HepG2 (cell line): Measurements from ENCODE around the gene ZDHHC21. TPM values are rescaled to one million over a fixed set of nuclear protein-coding genes. Genes with fewer than 3 reads are reported as not detected.

Source experiments
- GFI1 ChIP-seq: sonication (generic); formaldehyde crosslinking; IDR thresholded peaks from 2 replicates; pipeline ENCODE4 v1.5.0; 2020; ENCODE audit warnings: missing genetic modification reagents, mild to moderate bottlenecking, borderline replicate concordance
- JUND ChIP-seq: sonication (generic); formaldehyde crosslinking; IDR thresholded peaks from 2 replicates; pipeline ENCODE4 v1.8.0; 2022; ENCODE audit warnings: mild to moderate bottlenecking, missing genetic modification reagents
- KDM3A ChIP-seq: IDR thresholded peaks from 2 replicates; pipeline ENCODE4 v1.6.1; 2018; ENCODE audit warnings: low read depth, missing compliant biosample characterization
- KLF11 ChIP-seq: IDR thresholded peaks from 2 replicates; pipeline ENCODE4 v1.6.1; 2016; ENCODE audit warnings: missing compliant biosample characterization
- MATR3 ChIP-seq: sonication (generic); formaldehyde crosslinking; IDR thresholded peaks from 2 replicates; pipeline ENCODE4 v1.4.0; 2020; ENCODE audit warnings: missing genetic modification reagents
- MYPOP ChIP-seq: sonication (generic); formaldehyde crosslinking; IDR thresholded peaks from 2 replicates; pipeline ENCODE4 v1.8.1; 2023; ENCODE audit warnings: mild to moderate bottlenecking, moderate library complexity, missing genetic modification reagents
- PHB2 ChIP-seq: fragments of 450-650 bp; IDR thresholded peaks from 2 replicates; pipeline ENCODE4 v1.6.1; 2018; ENCODE audit not compliant: partially characterized antibody
- RFX5 ChIP-seq: IDR thresholded peaks from 2 replicates; pipeline ENCODE4 v1.6.1; 2011; ENCODE audit warnings: low read depth, low read length, improper control_type of control experiment
- SIX4 ChIP-seq: sonication (generic); formaldehyde crosslinking; IDR thresholded peaks from 2 replicates; pipeline ENCODE4 v1.4.0; 2020; ENCODE audit warnings: missing genetic modification reagents
- TRIM24 ChIP-seq: sonication (generic); formaldehyde crosslinking; IDR thresholded peaks from 2 replicates; pipeline ENCODE4 v1.8.0; 2022; ENCODE audit warnings: mild to moderate bottlenecking, missing genetic modification reagents
- ZFP1 ChIP-seq: IDR thresholded peaks from 2 replicates; pipeline ENCODE4 v1.6.1; 2016
- ZFYVE20 ChIP-seq: sonication (generic); formaldehyde crosslinking; IDR thresholded peaks from 2 replicates; pipeline ENCODE4 v1.8.0; 2023; ENCODE audit warnings: low read depth, mild to moderate bottlenecking, moderate library complexity, missing genetic modification reagents, borderline replicate concordance
- ZNF121 ChIP-seq: sonication (generic); formaldehyde crosslinking; IDR thresholded peaks from 2 replicates; pipeline ENCODE4 v1.5.0; 2020; ENCODE audit warnings: mild to moderate bottlenecking, missing genetic modification reagents
- ZNF18 ChIP-seq: sonication (generic); formaldehyde crosslinking; IDR thresholded peaks from 2 replicates; pipeline ENCODE4 v1.8.0; 2022; ENCODE audit warnings: mild to moderate bottlenecking, missing genetic modification reagents; ENCODE audit not compliant: insufficient replicate concordance
- ZNF253 ChIP-seq: sonication (generic); formaldehyde crosslinking; IDR thresholded peaks from 2 replicates; pipeline ENCODE4 v1.8.0; 2022; ENCODE audit warnings: mild to moderate bottlenecking, missing genetic modification reagents, borderline replicate concordance
- ZNF256 ChIP-seq: sonication (generic); formaldehyde crosslinking; conservative IDR thresholded peaks from 2 replicates; pipeline ENCODE4 v1.4.0; 2020; ENCODE audit warnings: missing genetic modification reagents
- ZNF496 ChIP-seq: sonication (generic); formaldehyde crosslinking; IDR thresholded peaks from 2 replicates; pipeline ENCODE4 v1.8.1; 2023; ENCODE audit warnings: mild to moderate bottlenecking, moderate library complexity, missing genetic modification reagents; ENCODE audit not compliant: insufficient replicate concordance
- ZNF546 ChIP-seq: sonication (generic); formaldehyde crosslinking; conservative IDR thresholded peaks from 2 replicates; pipeline ENCODE4 v1.8.1; 2023; ENCODE audit warnings: mild to moderate bottlenecking, missing genetic modification reagents
- ZNF550 ChIP-seq: sonication (generic); formaldehyde crosslinking; IDR thresholded peaks from 2 replicates; pipeline ENCODE4 v1.4.0; 2020; ENCODE audit warnings: mild to moderate bottlenecking, missing genetic modification reagents, borderline replicate concordance
- ZNF567 ChIP-seq: sonication (generic); formaldehyde crosslinking; IDR thresholded peaks from 2 replicates; pipeline ENCODE4 v1.8.1; 2023; ENCODE audit warnings: mild to moderate bottlenecking, missing genetic modification reagents, borderline replicate concordance
- ZNF737 ChIP-seq: sonication (generic); formaldehyde crosslinking; IDR thresholded peaks from 2 replicates; pipeline ENCODE4 v1.5.0; 2020; ENCODE audit warnings: missing genetic modification reagents, mild to moderate bottlenecking, borderline replicate concordance
- ZNF777 ChIP-seq: sonication (generic); formaldehyde crosslinking; IDR thresholded peaks from 2 replicates; pipeline ENCODE4 v1.4.0; 2020; ENCODE audit warnings: missing genetic modification reagents
- ZNF780A ChIP-seq: sonication (generic); formaldehyde crosslinking; IDR thresholded peaks from 2 replicates; pipeline ENCODE4 v1.8.0; 2022; ENCODE audit warnings: mild to moderate bottlenecking, missing genetic modification reagents, moderate library complexity
- ZSCAN22 ChIP-seq: sonication (generic); formaldehyde crosslinking; IDR thresholded peaks from 2 replicates; pipeline ENCODE4 v1.4.0; 2020; ENCODE audit warnings: mild to moderate bottlenecking, missing genetic modification reagents
- polyA plus RNA-seq, 8 experiments: library from polyadenylated mRNA; depleted of rRNA in 3 of 8; stranded (reverse) in 7 of 8; unstranded in 1 of 8; fragments of >200 nt; fragmentation: Illumina TruSeq in 4 of 8; extraction: Trizol in 4 of 8; gene quantifications; 2 replicates each; pipeline versions ENCODE4 v1.2.1 to v1.2.3, GENCODE V29; 2011 to 2016; ENCODE audit warnings: low read depth in 4 of 8, missing spikeins in 1 of 8, mixed read lengths in 1 of 8; ENCODE audit not compliant: insufficient read depth in 1 of 8
- total RNA-seq, 5 experiments: library from RNA; depleted of rRNA; stranded (reverse); fragments of >200 nt; fragmentation: Illumina TruSeq; extraction: Trizol; gene quantifications; 2 replicates each; pipeline ENCODE4 v1.2.3, GENCODE V29; 2016; ENCODE audit warnings: low read depth in 1 of 5
- TF ChIP-seq, protein P1 (sequence below): sonication (generic); formaldehyde crosslinking; IDR thresholded peaks from 2 replicates; pipeline ENCODE4 v1.4.0; 2020; ENCODE audit warnings: missing genetic modification reagents
- TF ChIP-seq, protein P2 (sequence below): sonication (generic); formaldehyde crosslinking; IDR thresholded peaks from 2 replicates; pipeline ENCODE4 v1.4.0; 2020; ENCODE audit warnings: missing genetic modification reagents, borderline replicate concordance

ZDHHC21 gene
- total and polyA plus RNA-seq, 2 of the 13 experiments (the other 11 are each of a cell fraction or from before 2014, with no cell fraction given): 2.4 to 3.7 TPM

- TF ChIP-seq ZNF121 (CRISPR knock-in tag) (no peak), ZNF780A (CRISPR knock-in tag) (no peak), TRIM24 (no peak), ZNF18 (CRISPR knock-in tag) (peak; percentile 62), ZNF550 (CRISPR knock-in tag) (no peak), ZNF546 (CRISPR knock-in tag) (no peak), ZSCAN22 (CRISPR knock-in tag) (no peak), MATR3 (CRISPR knock-in tag) (no peak), ZNF777 (CRISPR knock-in tag) (peak; percentile 59; the same call in 1 of the 2 replicates), ZFYVE20 (CRISPR knock-in tag) (no peak), ZNF567 (CRISPR knock-in tag) (no peak), KDM3A (CRISPR knock-in tag) (no peak; the same call in 1 of the 2 replicates), ZNF496 (CRISPR knock-in tag) (no peak), ZNF737 (CRISPR knock-in tag) (no peak), ZFP1 (CRISPR knock-in tag) (no peak), PHB2 (no peak), KLF11 (no peak), ZNF256 (CRISPR knock-in tag) (no peak), GFI1 (CRISPR knock-in tag) (peak; percentile 61), MYPOP (no peak), JUND (no peak; the same call in 1 of the 2 replicates), RFX5 (no peak), SIX4 (CRISPR knock-in tag) (no peak), ZNF253 (no peak)
- TF ChIP-seq, protein P1, sequence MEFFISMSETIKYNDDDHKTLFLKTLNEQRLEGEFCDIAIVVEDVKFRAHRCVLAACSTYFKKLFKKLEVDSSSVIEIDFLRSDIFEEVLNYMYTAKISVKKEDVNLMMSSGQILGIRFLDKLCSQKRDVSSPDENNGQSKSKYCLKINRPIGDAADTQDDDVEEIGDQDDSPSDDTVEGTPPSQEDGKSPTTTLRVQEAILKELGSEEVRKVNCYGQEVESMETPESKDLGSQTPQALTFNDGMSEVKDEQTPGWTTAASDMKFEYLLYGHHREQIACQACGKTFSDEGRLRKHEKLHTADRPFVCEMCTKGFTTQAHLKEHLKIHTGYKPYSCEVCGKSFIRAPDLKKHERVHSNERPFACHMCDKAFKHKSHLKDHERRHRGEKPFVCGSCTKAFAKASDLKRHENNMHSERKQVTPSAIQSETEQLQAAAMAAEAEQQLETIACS (CRISPR knock-in tag): peak; percentile 42; the same call in 1 of the 2 replicates
- TF ChIP-seq, protein P2, sequence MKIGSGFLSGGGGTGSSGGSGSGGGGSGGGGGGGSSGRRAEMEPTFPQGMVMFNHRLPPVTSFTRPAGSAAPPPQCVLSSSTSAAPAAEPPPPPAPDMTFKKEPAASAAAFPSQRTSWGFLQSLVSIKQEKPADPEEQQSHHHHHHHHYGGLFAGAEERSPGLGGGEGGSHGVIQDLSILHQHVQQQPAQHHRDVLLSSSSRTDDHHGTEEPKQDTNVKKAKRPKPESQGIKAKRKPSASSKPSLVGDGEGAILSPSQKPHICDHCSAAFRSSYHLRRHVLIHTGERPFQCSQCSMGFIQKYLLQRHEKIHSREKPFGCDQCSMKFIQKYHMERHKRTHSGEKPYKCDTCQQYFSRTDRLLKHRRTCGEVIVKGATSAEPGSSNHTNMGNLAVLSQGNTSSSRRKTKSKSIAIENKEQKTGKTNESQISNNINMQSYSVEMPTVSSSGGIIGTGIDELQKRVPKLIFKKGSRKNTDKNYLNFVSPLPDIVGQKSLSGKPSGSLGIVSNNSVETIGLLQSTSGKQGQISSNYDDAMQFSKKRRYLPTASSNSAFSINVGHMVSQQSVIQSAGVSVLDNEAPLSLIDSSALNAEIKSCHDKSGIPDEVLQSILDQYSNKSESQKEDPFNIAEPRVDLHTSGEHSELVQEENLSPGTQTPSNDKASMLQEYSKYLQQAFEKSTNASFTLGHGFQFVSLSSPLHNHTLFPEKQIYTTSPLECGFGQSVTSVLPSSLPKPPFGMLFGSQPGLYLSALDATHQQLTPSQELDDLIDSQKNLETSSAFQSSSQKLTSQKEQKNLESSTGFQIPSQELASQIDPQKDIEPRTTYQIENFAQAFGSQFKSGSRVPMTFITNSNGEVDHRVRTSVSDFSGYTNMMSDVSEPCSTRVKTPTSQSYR (CRISPR knock-in tag): peak; percentile 59
Observed at GRCh38 chr9:14693251-14693861, at the start of gene ZDHHC21 (continued).
